AG09309 (cell line): ENCODE data around the gene GNAL.
A peak's percentile ranks its signal among the peaks of the same experiment; 100 is the strongest.
"Not testable (repeated sequence)": the region's sequence is repeated elsewhere in the genome, so short reads cannot be mapped to it uniquely, and the experiment has no call there.

Source experiments
- DNase-seq: peaks from one replicate; pipeline ENCODE4 v3.0.0-alpha.2; 2010; ENCODE audit warnings: low read depth
- H3K4me3 ChIP-seq: 2 replicates; pipeline ENCODE4 v1.5.1; 2011; ENCODE audit warnings: mild to moderate bottlenecking, low read depth, low read length, moderate library complexity; ENCODE audit not compliant: control insufficient read depth
- TF ChIP-seq, protein P1 (sequence below): IDR thresholded peaks from 2 replicates; pipeline ENCODE4 v1.5.1; 2011; ENCODE audit warnings: mild to moderate bottlenecking, low read depth, low read length, inconsistent platforms; ENCODE audit not compliant: insufficient read depth, control insufficient read depth; ENCODE audit errors: missing control alignments

GNAL gene

DNA sequence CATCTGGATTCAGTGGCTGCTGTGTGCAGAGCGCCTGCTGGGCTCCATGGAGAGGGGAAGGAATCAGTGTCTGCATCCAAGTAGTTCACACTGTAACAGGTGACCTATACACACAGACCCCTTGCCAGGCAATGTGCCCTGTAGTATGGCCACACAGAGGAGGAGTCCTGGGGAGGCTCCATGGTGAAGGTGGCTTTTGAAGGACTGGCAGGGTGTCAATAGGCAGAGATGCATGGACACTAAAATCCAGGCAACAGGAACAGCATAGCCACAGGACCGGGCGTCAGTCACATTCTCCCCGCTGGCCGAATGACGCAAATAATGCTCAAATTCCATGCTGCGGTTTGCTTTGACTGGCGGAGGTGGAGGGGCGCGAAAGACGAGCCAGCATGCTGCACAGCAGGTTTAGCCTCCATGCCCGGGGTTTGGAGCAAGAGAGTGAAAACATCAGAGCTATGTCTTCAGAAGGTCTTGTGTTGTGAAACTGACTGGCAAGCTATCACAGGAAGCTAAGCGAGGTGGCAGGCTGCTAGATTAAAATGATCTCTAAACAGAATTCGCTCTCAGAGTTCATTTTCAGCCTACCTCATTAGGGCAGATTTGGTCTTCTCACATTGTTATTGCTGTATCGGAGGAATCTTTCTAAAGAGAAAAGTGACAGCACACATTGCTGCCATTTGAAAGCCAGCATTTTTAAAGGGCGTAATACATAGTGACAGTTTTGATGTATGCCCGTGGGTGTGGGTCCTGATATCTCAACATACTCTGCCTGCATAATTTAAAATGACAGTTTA is 161.0 kb downstream of the GNAL start:
- TF ChIP-seq, protein P1, sequence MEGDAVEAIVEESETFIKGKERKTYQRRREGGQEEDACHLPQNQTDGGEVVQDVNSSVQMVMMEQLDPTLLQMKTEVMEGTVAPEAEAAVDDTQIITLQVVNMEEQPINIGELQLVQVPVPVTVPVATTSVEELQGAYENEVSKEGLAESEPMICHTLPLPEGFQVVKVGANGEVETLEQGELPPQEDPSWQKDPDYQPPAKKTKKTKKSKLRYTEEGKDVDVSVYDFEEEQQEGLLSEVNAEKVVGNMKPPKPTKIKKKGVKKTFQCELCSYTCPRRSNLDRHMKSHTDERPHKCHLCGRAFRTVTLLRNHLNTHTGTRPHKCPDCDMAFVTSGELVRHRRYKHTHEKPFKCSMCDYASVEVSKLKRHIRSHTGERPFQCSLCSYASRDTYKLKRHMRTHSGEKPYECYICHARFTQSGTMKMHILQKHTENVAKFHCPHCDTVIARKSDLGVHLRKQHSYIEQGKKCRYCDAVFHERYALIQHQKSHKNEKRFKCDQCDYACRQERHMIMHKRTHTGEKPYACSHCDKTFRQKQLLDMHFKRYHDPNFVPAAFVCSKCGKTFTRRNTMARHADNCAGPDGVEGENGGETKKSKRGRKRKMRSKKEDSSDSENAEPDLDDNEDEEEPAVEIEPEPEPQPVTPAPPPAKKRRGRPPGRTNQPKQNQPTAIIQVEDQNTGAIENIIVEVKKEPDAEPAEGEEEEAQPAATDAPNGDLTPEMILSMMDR: no peak
- H3K4me3 ChIP-seq: peak overlapping the region; percentile 73
- peak; percentile 57 for DNase-seq

DNA sequence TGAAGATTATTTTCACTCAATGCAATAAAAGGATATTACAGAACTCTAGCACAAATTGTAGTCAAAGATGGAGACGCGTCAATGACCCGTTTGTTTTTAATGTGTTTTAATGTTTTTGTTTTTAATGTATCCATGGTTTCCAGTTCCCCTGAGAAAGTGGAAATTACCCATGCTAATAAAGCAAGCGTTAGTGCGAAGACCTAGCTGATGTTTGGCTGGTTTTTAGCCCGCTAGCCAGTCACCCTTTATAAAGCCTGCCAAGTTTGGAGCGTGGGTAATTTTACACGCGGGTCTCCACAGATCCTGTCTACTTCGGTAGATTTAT is 161.7 kb downstream of the GNAL start:
- peak overlapping the region; percentile 73 for H3K4me3 ChIP-seq
- TF ChIP-seq, protein P1: no peak
- DNase-seq: no peak

- TF ChIP-seq, protein P1: no peak
- peak within 1 kb of the TSS; percentile 73 for H3K4me3 ChIP-seq
- DNase-seq: peak; percentile 80
Measured at GRCh38 chr18:11851146-11851805, 162.2 kb downstream of the GNAL start, which contains the start of gene CHMP1B. Gene CHMP1B, plus strand, starts transcription at chr18:11851413. Its CDS starts 99 bp downstream, at chr18:11851512.

DNA sequence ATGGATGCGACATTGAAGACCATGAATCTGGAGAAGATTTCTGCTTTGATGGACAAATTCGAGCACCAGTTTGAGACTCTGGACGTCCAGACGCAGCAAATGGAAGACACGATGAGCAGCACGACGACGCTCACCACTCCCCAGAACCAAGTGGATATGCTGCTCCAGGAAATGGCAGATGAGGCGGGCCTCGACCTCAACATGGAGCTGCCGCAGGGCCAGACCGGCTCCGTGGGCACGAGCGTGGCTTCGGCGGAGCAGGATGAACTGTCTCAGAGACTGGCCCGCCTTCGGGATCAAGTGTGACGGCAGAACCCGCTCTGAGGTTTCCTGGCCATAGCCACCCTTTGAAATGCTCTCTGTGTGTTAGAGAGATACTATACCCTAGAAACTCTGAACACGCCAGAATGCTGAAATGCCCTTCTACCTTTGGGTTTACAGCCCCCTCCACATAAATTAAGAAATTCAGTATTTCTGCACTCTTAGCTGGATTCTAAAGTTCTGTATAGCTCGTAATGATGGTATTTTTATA is 162.8 kb downstream of the GNAL start:
- no peak for DNase-seq
- peak overlapping the region; percentile 73 for H3K4me3 ChIP-seq
- TF ChIP-seq, protein P1: no peak

GRCh38 chr18:11854554-11854953 is 165.5 kb downstream of the GNAL start:
- not testable (repeated sequence) for DNase-seq, H3K4me3 ChIP-seq

- H3K4me3 ChIP-seq: no peak overlapping the region
- TF ChIP-seq, protein P1: no peak
- DNase-seq: peak; percentile 91
Measured at GRCh38 chr18:11857177-11857887, 168.3 kb downstream of the GNAL start.

GRCh38 chr18:11859282-11859830 is 170.3 kb downstream of the GNAL start:
- no peak for DNase-seq
- TF ChIP-seq, protein P1: no peak
- H3K4me3 ChIP-seq: no peak overlapping the region
